Caco-2 (cell line): ENCODE results near the gene C1orf50. TPM values are rescaled to one million over a fixed set of nuclear protein-coding genes. Genes with fewer than 3 reads are reported as not detected.
"Not testable (repeated sequence)": the region's sequence is repeated elsewhere in the genome, so short reads cannot be mapped to it uniquely, and the experiment has no call there.

Source experiments
- Bru-seq: library from RNA; stranded (reverse); fragments of 400-500 nt; gene quantifications from one replicate; lab custom pipeline; 2021; lab: Mats Ljungman, UMichigan
- BruChase-seq, 2 experiments: library from RNA; stranded (reverse); fragments of 400-500 nt; gene quantifications; one replicate each; lab custom pipeline; 2021; lab: Mats Ljungman, UMichigan
- BruUV-seq: library from RNA; stranded (reverse); fragments of 400-500 nt; replicated peaks from 2 replicates; lab custom pipeline; 2021; lab: Mats Ljungman, UMichigan
- CTCF ChIA-PET: fragments of 300-600 bp; sonication (Branson Sonifier 250); formaldehyde crosslinking; loops from one replicate; lab custom pipeline; 2022; ENCODE audit warnings: antibody characterized with exemption; lab: Charles Lee
- POLR2A ChIA-PET: fragments of 300-600 bp; sonication (Branson Sonifier 250); formaldehyde crosslinking; loops from one replicate; lab custom pipeline; 2022; ENCODE audit warnings: antibody characterized with exemption; lab: Charles Lee
- DNase-seq, 2 experiments: peaks; one replicate each; pipeline versions ENCODE4 v3.0.0 to v3.0.0-alpha.2; 2020 to 2022
- H3K27me3 ChIP-seq: replicated peaks from 2 replicates; pipeline ENCODE4 v1.6.0; 2011; ENCODE audit warnings: low read length; ENCODE audit not compliant: control insufficient read depth, insufficient read depth
- H3K36me3 ChIP-seq: 2 replicates; pipeline ENCODE4 v1.5.1; 2011; ENCODE audit warnings: low read length; ENCODE audit not compliant: control insufficient read depth, insufficient read depth
- H3K4me1 ChIP-seq: fragments of 250-450 bp; sonication (Bioruptor Pico); 2 replicates; pipeline ENCODE4 v1.5.1; 2020; ENCODE audit warnings: mild to moderate bottlenecking
- H3K4me3 ChIP-seq: 2 replicates; pipeline ENCODE4 v1.5.1; 2011; ENCODE audit warnings: low read depth, mild to moderate bottlenecking, control low read depth, low read length
- H3K9me3 ChIP-seq: fragments of 250-450 bp; sonication (Bioruptor Pico); 2 replicates; pipeline ENCODE4 v1.5.1; 2020; ENCODE audit warnings: mild to moderate bottlenecking, moderate library complexity
- H3K27ac Mint-ChIP-seq: one replicate; pipeline ENCODE4 v1.8.0; 2022; ENCODE audit warnings: mixed read lengths; ENCODE audit not compliant: unreplicated experiment
- H3K27me3 Mint-ChIP-seq: one replicate; pipeline ENCODE4 v1.8.0; 2022; ENCODE audit warnings: mixed read lengths; ENCODE audit not compliant: insufficient read depth, unreplicated experiment
- H3K36me3 Mint-ChIP-seq: one replicate; pipeline ENCODE4 v1.8.0; 2022; ENCODE audit warnings: mild to moderate bottlenecking, mixed read lengths; ENCODE audit not compliant: insufficient read depth, unreplicated experiment
- H3K4me1 Mint-ChIP-seq: one replicate; pipeline ENCODE4 v1.8.0; 2022; ENCODE audit warnings: low read depth, mixed read lengths; ENCODE audit not compliant: unreplicated experiment
- H3K4me3 Mint-ChIP-seq: one replicate; pipeline ENCODE4 v1.8.0; 2022; ENCODE audit warnings: mild to moderate bottlenecking, moderate library complexity, mixed read lengths; ENCODE audit not compliant: unreplicated experiment
- H3K9me3 Mint-ChIP-seq: one replicate; pipeline ENCODE4 v1.8.0; 2022; ENCODE audit warnings: mixed read lengths; ENCODE audit not compliant: unreplicated experiment
- intact Hi-C: fragments of 100-400 bp; cut with micrococcal nuclease; formaldehyde crosslinking; loops from one replicate; pipeline ENCODE4 v1.10.0; 2022; ENCODE audit not compliant: unreplicated experiment
- long read RNA-seq: library from polyadenylated mRNA; stranded (forward); transcript quantifications from one replicate; pipeline ENCODE4 v2.0.0, GENCODE V29; 2022
- total RNA-seq: library from RNA; stranded (reverse); gene quantifications from 2 replicates; pipeline ENCODE4 v1.2.3, GENCODE V29; 2022
- TF ChIP-seq, protein P1 (sequence below), 2 experiments: fragments of 200-600 bp in 1 of 2; IDR thresholded peaks; 1 replicate in 1 of 2; 2 replicates in 1 of 2; pipeline versions ENCODE4 v1.5.1 to v1.8.0; 2011 to 2022; ENCODE audit warnings: antibody characterized with exemption in 1 of 2, control low read depth in 1 of 2, inconsistent platforms in 1 of 2, low read depth in 1 of 2, low read length in 1 of 2, mild to moderate bottlenecking in 1 of 2, moderate library complexity in 1 of 2; ENCODE audit not compliant: insufficient read depth in 1 of 2, severe bottlenecking in 1 of 2, unreplicated experiment in 1 of 2

C1orf50 gene
- total RNA-seq (6.1 and 6.3 TPM in 2 replicates), Bru-seq, nascent RNA (percentile 74 among the genes with signal in this experiment), BruChase-seq, experiment 1, labeled RNA remaining after a 2-hour chase (percentile 79 among the genes with signal in this experiment), BruChase-seq, experiment 2, labeled RNA remaining after a 6-hour chase (percentile 78 among the genes with signal in this experiment)
- long read RNA-seq, full-length matches to known transcripts: 13 of 19 reads
- long read RNA-seq, partial matches to known transcripts: 0 of 19 reads
- long read RNA-seq, other reads (novel, unspliced or antisense): 6 of 19 reads

DNA sequence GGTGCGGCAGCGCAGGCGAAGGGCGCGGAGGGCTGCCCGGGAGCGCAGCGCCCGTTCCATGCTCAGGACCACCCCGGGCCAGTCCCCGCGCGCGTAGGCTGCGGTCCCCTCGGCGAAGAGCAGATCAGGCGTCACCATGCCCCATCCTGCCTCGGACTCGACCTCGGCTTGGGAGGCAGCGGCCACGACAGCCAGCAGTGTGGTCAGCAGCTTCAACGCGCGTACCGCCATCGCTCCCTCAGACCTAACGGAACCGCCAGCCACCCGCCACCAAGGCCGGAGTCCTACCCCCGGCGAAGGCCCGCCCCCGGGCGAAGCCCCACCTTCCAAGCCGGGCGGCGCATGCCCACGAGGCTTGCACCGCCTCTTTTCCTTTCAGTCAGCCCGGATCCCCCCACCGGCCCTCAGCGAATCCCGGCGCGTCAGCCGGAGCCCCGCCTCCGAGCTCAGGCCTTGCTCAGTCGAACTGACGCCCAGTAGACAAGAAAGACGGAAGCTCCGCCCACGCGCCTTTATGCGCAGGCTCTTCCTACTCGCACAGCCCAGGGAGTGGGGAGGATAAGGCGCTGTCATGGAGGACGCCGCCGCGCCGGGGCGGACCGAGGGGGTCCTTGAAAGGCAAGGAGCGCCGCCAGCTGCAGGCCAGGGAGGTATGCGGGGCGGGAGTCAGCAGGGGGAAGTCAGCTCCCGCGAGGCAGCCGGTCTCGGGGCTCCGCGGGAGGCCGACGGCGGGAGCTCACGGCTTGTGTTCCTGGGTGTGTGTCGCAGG, at the start of gene C1orf50, which contains the start of gene P3H1:
Gene C1orf50 (plus strand): TSS at position 509 of the 769 bp plus-strand sequence. CDS start 63 bp downstream, at position 572.
Gene P3H1 (minus strand): TSS at position 288 of the 769 bp plus-strand sequence. CDS start 57 bp downstream, at position 231.
- H3K9me3 Mint-ChIP-seq: no peaks in the 10 kb centered on the region
- peak within 1 kb of the TSS; percentile 80 for H3K27ac Mint-ChIP-seq
- no peaks in the 10 kb centered on the region for H3K36me3 ChIP-seq
- no peaks in the 10 kb centered on the region for H3K4me1 Mint-ChIP-seq
- H3K9me3 ChIP-seq: no peaks in the 10 kb centered on the region
- intact Hi-C loops: no loop called here
- CTCF ChIA-PET: interaction anchor here (0.6 to 2.1 kb wide), 7 partner anchors 10 to 307 kb away, joined by 3 to 19 read pairs (median 5); partner anchors contain the start of gene ZNF691
- no TSS peak for BruUV-seq
- H3K27me3 ChIP-seq: no peaks in the 10 kb centered on the region
- H3K4me3 ChIP-seq: peak within 1 kb of the TSS; percentile 90
- DNase-seq: peak; percentile 98 to 99
- H3K36me3 Mint-ChIP-seq: peaks cover 13% of the 10 kb centered on the region
- POLR2A ChIA-PET: interaction anchor here (0.5 to 1.5 kb wide), 10 partner anchors 10 to 433 kb away, joined by 3 to 14 read pairs (median 6); partner anchors contain the start of genes CCDC30, PPIH, YBX1 and ZNF691
- H3K27me3 Mint-ChIP-seq: no peaks in the 10 kb centered on the region
- H3K4me1 ChIP-seq: peaks cover 13% of the 10 kb centered on the region
- TF ChIP-seq, protein P1, sequence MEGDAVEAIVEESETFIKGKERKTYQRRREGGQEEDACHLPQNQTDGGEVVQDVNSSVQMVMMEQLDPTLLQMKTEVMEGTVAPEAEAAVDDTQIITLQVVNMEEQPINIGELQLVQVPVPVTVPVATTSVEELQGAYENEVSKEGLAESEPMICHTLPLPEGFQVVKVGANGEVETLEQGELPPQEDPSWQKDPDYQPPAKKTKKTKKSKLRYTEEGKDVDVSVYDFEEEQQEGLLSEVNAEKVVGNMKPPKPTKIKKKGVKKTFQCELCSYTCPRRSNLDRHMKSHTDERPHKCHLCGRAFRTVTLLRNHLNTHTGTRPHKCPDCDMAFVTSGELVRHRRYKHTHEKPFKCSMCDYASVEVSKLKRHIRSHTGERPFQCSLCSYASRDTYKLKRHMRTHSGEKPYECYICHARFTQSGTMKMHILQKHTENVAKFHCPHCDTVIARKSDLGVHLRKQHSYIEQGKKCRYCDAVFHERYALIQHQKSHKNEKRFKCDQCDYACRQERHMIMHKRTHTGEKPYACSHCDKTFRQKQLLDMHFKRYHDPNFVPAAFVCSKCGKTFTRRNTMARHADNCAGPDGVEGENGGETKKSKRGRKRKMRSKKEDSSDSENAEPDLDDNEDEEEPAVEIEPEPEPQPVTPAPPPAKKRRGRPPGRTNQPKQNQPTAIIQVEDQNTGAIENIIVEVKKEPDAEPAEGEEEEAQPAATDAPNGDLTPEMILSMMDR (IDR thresholded peaks at IDR 0.05; ENCODE audit: insufficient read depth in 1 of 2, low read depth in 1 of 2, low read length in 1 of 2, severe bottlenecking in 1 of 2, unreplicated experiment in 1 of 2): no peak
- H3K4me3 Mint-ChIP-seq: no peak within 1 kb of the TSS

DNA sequence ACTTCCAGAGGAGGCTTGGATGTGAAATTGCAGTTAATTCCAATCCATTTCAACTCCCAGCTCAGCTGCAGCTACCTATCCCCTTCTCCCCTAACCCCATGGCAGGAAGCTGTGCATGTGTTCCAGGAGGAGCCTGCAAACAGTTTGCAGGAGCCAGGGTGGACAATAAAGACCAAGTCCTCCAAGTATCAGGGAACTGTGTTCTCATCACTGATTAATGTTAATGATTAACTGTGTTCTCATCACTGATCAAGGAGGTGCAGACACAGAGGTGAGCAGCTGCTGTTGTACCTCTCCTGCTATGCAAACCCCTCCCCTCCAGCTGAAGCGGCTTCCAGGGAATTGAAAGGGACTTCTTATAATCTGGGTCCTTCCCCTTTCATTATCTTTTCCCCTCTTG, 46.2 kb upstream of the C1orf50 start:
- Histone ChIP-seq H3K9me3 (no peaks in the 10 kb centered on the region), H3K27me3 (no peaks in the 10 kb centered on the region), H3K4me1 (no peaks in the 10 kb centered on the region), H3K4me3 (no peak overlapping the region), H3K36me3 (no peaks in the 10 kb centered on the region)
- H3K27me3 Mint-ChIP-seq: no peaks in the 10 kb centered on the region
- no peaks in the 10 kb centered on the region for H3K9me3 Mint-ChIP-seq
- H3K4me1 Mint-ChIP-seq: no peaks in the 10 kb centered on the region
- intact Hi-C loops: no loop called here
- H3K27ac Mint-ChIP-seq: no peak overlapping the region
- TF ChIP-seq, protein P1 (IDR thresholded peaks at IDR 0.05; ENCODE audit: insufficient read depth in 1 of 2, low read depth in 1 of 2, low read length in 1 of 2, severe bottlenecking in 1 of 2, unreplicated experiment in 1 of 2): no peak
- no peak overlapping the region for H3K4me3 Mint-ChIP-seq
- CTCF ChIA-PET: interaction anchor here (0.6 kb wide), 1 partner anchor 20 kb away, joined by 4 read pairs; no protein-coding TSS in a partner anchor
- peaks cover 26% of the 10 kb centered on the region for H3K36me3 Mint-ChIP-seq
- BruUV-seq: no TSS peak
- DNase-seq: peak; percentile 40 to 45
- POLR2A ChIA-PET: no interaction called here

DNA sequence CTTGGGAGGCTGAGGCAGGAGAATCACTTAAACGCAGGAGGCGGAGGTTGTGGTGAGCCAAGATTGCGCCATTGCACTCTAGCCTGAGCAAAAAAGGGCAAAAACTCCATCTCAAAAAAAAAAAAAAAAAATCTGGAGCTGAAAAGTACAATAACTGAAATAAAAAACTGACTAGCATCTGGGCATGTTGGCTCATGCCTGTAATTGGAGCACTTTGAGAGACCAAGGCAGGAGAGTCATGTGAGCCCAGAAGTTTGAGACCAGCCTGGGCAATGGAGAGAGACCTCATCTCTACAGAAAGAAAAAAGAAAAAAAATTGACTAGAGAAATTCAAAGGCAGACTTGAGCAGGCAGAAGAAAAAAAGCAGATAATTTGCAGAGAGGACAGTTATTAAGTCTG, 45.1 kb upstream of the C1orf50 start:
- Mint-ChIP-seq H3K27ac (peak overlapping the region; percentile 69), H3K9me3 (no peaks in the 10 kb centered on the region), H3K4me3 (no peak overlapping the region), H3K27me3 (no peaks in the 10 kb centered on the region), H3K4me1 (no peaks in the 10 kb centered on the region), H3K36me3 (peaks cover 18% of the 10 kb centered on the region)
- no peaks in the 10 kb centered on the region for H3K9me3 ChIP-seq
- no peaks in the 10 kb centered on the region for H3K27me3 ChIP-seq
- no peaks in the 10 kb centered on the region for H3K36me3 ChIP-seq
- no peaks in the 10 kb centered on the region for H3K4me1 ChIP-seq
- TF ChIP-seq, protein P1 (IDR thresholded peaks at IDR 0.05; ENCODE audit: insufficient read depth in 1 of 2, low read depth in 1 of 2, low read length in 1 of 2, severe bottlenecking in 1 of 2, unreplicated experiment in 1 of 2): no peak
- ChIA-PET POLR2A (interaction anchor here (0.6 kb wide), 1 partner anchor 404 kb away, joined by 4 read pairs; no protein-coding TSS in a partner anchor), CTCF (no interaction called here)
- intact Hi-C loops: no loop called here
- DNase-seq: no peak
- no TSS peak for BruUV-seq
- H3K4me3 ChIP-seq: no peak overlapping the region

DNA sequence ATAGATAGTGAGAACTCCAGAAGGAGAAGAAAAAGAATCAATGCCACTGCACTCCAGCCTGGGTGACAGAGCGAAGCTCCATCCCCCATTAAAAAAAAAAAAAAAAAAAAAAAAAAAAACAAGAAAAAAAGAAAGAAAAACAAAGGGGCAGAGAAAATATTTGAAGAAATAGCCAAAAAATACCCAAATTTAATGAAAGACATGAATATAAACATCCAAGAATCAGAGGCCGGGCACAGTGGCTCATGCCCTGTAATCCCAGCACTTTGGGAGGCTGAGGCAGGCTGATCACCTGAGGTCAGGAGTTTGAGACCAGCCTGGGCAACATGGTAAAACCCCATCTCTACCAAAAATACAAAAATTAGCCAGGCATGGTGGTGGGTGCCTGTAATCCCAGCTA, 44.6 kb upstream of the C1orf50 start:
- H3K4me3 Mint-ChIP-seq, H3K9me3 ChIP-seq, BruUV-seq, H3K4me3 ChIP-seq, CTCF ChIA-PET, H3K27me3 Mint-ChIP-seq, DNase-seq, H3K4me1 Mint-ChIP-seq, H3K4me1 ChIP-seq, H3K27me3 ChIP-seq, H3K9me3 Mint-ChIP-seq, intact Hi-C loops, H3K36me3 ChIP-seq: not testable (repeated sequence)
- Mint-ChIP-seq H3K27ac (peak overlapping the region; percentile 69), H3K36me3 (peaks cover 13% of the 10 kb centered on the region)
- POLR2A ChIA-PET: interaction anchor here (0.6 kb wide), 1 partner anchor 403 kb away, joined by 4 read pairs; no protein-coding TSS in a partner anchor
